H1 (cell line): ENCODE results near the gene AP3M1. TPM values are rescaled to one million over a fixed set of nuclear protein-coding genes. Genes with fewer than 3 reads are reported as not detected.
A peak's percentile ranks its signal among the peaks of the same experiment; 100 is the strongest.

Source experiments
- CTCF ChIA-PET: fragments of 300-600 bp; sonication (Branson Sonifier 250); formaldehyde crosslinking; loops from one replicate; lab custom pipeline; 2021; ENCODE audit not compliant: partially characterized antibody; lab: Charles Lee
- POLR2A ChIA-PET: fragments of 300-600 bp; sonication (Branson Sonifier 250); formaldehyde crosslinking; loops from one replicate; lab custom pipeline; 2021; ENCODE audit warnings: inconsistent platforms; ENCODE audit not compliant: partially characterized antibody; lab: Charles Lee
- DNase-seq, 2 experiments: peaks; one replicate each; pipeline versions ENCODE4 v3.0.0 to v3.0.0-alpha.2; 2010 to 2022; ENCODE audit warnings: low spot score in 2 of 2, low read depth in 1 of 2, mixed read lengths in 1 of 2
- FAIRE-seq: peaks from 2 replicates; lab custom pipeline; 2011; peaks lifted over from hg19 to GRCh38; lab: Jason Lieb, UNC
- H2AFZ ChIP-seq: 2 replicates; pipeline ENCODE4 v1.8.1; 2012; ENCODE audit warnings: low read length, inconsistent platforms
- H2AK5ac ChIP-seq: 2 replicates; pipeline ENCODE4 v1.6.1; 2013; ENCODE audit warnings: low read depth, low read length
- H2BK120ac ChIP-seq: replicated peaks from 2 replicates; pipeline ENCODE3; 2013; ENCODE audit warnings: low read depth, low read length, inconsistent platforms
- H2BK12ac ChIP-seq: 2 replicates; pipeline ENCODE4 v1.6.1; 2013; ENCODE audit warnings: low read depth, low read length
- H2BK15ac ChIP-seq: 2 replicates; pipeline ENCODE4 v1.6.1; 2013; ENCODE audit warnings: low read length
- H2BK20ac ChIP-seq: 2 replicates; pipeline ENCODE4 v1.6.1; 2013; ENCODE audit warnings: low read length
- H2BK5ac ChIP-seq: 2 replicates; pipeline ENCODE4 v1.6.1; 2013; ENCODE audit warnings: low read depth, low read length
- H3K14ac ChIP-seq: 2 replicates; pipeline ENCODE4 v1.6.1; 2013; ENCODE audit warnings: inconsistent platforms; ENCODE audit not compliant: insufficient read length
- H3K18ac ChIP-seq: 2 replicates; pipeline ENCODE4 v1.6.1; 2013; ENCODE audit warnings: low read length; ENCODE audit errors: extremely low read depth
- H3K23ac ChIP-seq: 2 replicates; pipeline ENCODE4 v1.6.1; 2013; ENCODE audit warnings: inconsistent platforms; ENCODE audit not compliant: insufficient read length
- H3K23me2 ChIP-seq: 2 replicates; pipeline ENCODE4 v1.6.1; 2013; ENCODE audit warnings: low read depth, low read length
- H3K27ac ChIP-seq: 2 replicates; pipeline ENCODE4 v1.6.1; 2011; ENCODE audit warnings: low read depth, low read length, inconsistent platforms
- H3K27me3 ChIP-seq, 4 experiments: replicated peaks in 1 of 4; 1 replicate in 1 of 4; 2 replicates in 3 of 4; pipeline versions ENCODE4 v1.6.1 to v1.8.1; 2011 to 2013; ENCODE audit warnings: low read length in 3 of 4, mild to moderate bottlenecking in 3 of 4, inconsistent platforms in 2 of 4, mixed read lengths in 2 of 4, moderate library complexity in 1 of 4; ENCODE audit not compliant: control insufficient read depth in 3 of 4, insufficient read depth in 3 of 4; ENCODE audit errors: extremely low read depth in 1 of 4
- H3K36me3 ChIP-seq, 4 experiments: 2 replicates each; pipeline versions ENCODE4 v1.6.1 to v1.8.1; 2011 to 2013; ENCODE audit warnings: mild to moderate bottlenecking in 4 of 4, low read length in 3 of 4, moderate library complexity in 2 of 4, control low read depth in 1 of 4, inconsistent platforms in 1 of 4; ENCODE audit not compliant: insufficient read depth in 4 of 4, control insufficient read depth in 2 of 4
- H3K4ac ChIP-seq: replicated peaks from 2 replicates; pipeline ENCODE3; 2013; ENCODE audit warnings: low read length, low read depth, mixed read lengths, inconsistent platforms; ENCODE audit not compliant: insufficient read length
- H3K4me1 ChIP-seq, 4 experiments: replicated peaks in 1 of 4; 1 replicate in 1 of 4; 2 replicates in 3 of 4; pipeline versions ENCODE4 v1.6.1 to v1.8.1; 2011 to 2013; ENCODE audit warnings: low read length in 3 of 4, inconsistent platforms in 2 of 4, mixed read lengths in 1 of 4; ENCODE audit not compliant: insufficient read depth in 4 of 4, control insufficient read depth in 3 of 4
- H3K4me2 ChIP-seq, 2 experiments: 2 replicates each; pipeline versions ENCODE4 v1.6.1 to v1.8.1; 2011 to 2013; ENCODE audit warnings: low read depth in 2 of 2, low read length in 2 of 2, control low read depth in 1 of 2, inconsistent platforms in 1 of 2, mild to moderate bottlenecking in 1 of 2; ENCODE audit not compliant: insufficient read depth in 1 of 2
- H3K4me3 ChIP-seq, 4 experiments: fragments of 200-600, 300-600 bp in 1 of 4; sonication (generic), shearing (Covaris generic), sonication (Bioruptor Twin) in 1 of 4; 2 replicates each; pipeline versions ENCODE4 v1.5.1 to v1.8.1; 2011 to 2016; ENCODE audit warnings: low read length in 4 of 4, low read depth in 3 of 4, control low read depth in 2 of 4, inconsistent platforms in 2 of 4, mild to moderate bottlenecking in 2 of 4, mixed read lengths in 1 of 4, moderate library complexity in 1 of 4; ENCODE audit not compliant: insufficient read depth in 2 of 4; ENCODE audit errors: extremely low read depth in 1 of 4
- H3K56ac ChIP-seq: replicated peaks from 2 replicates; pipeline ENCODE3; 2013; ENCODE audit warnings: low read depth, mild to moderate bottlenecking, mixed read lengths, low read length, inconsistent platforms; ENCODE audit not compliant: insufficient read length
- H3K79me1 ChIP-seq: 2 replicates; pipeline ENCODE4 v1.6.1; 2013; ENCODE audit warnings: low read depth, low read length, control low read depth
- H3K79me2 ChIP-seq, 2 experiments: 2 replicates each; pipeline versions ENCODE4 v1.6.1 to v1.8.1; 2012 to 2013; ENCODE audit warnings: low read length in 2 of 2, mild to moderate bottlenecking in 2 of 2, inconsistent platforms in 1 of 2; ENCODE audit not compliant: insufficient read depth in 2 of 2, control insufficient read depth in 1 of 2
- H3K9ac ChIP-seq, 4 experiments: replicated peaks in 1 of 4; 1 replicate in 1 of 4; 2 replicates in 3 of 4; pipeline versions ENCODE4 v1.6.1 to v1.8.1; 2011 to 2013; ENCODE audit warnings: low read depth in 3 of 4, low read length in 3 of 4, control low read depth in 2 of 4, mild to moderate bottlenecking in 2 of 4, moderate library complexity in 2 of 4, inconsistent platforms in 1 of 4; ENCODE audit errors: extremely low read depth in 1 of 4
- H3K9me3 ChIP-seq, 2 experiments: 2 replicates each; pipeline versions ENCODE4 v1.6.1 to v1.8.1; 2012 to 2013; ENCODE audit warnings: mild to moderate bottlenecking in 2 of 2, moderate library complexity in 2 of 2, control low read depth in 1 of 2, inconsistent platforms in 1 of 2, low read depth in 1 of 2, low read length in 1 of 2, mixed read lengths in 1 of 2; ENCODE audit not compliant: insufficient read depth in 2 of 2
- H4K20me1 ChIP-seq, 2 experiments: replicated peaks in 1 of 2; 2 replicates each; pipeline versions ENCODE3 to v1.8.1; 2011 to 2013; ENCODE audit warnings: inconsistent platforms in 2 of 2, low read length in 2 of 2, mild to moderate bottlenecking in 1 of 2; ENCODE audit not compliant: insufficient read depth in 2 of 2, control insufficient read depth in 1 of 2
- H4K5ac ChIP-seq: 2 replicates; pipeline ENCODE4 v1.6.1; 2013; ENCODE audit warnings: low read length, low read depth, mixed read lengths, inconsistent platforms; ENCODE audit not compliant: insufficient read length
- H4K8ac ChIP-seq: 2 replicates; pipeline ENCODE4 v1.8.0; 2013; ENCODE audit warnings: mild to moderate bottlenecking, moderate library complexity, low read length, inconsistent platforms; ENCODE audit not compliant: insufficient read depth; ENCODE audit errors: extremely low read depth
- H4K91ac ChIP-seq: replicated peaks from 2 replicates; pipeline ENCODE3; 2013; ENCODE audit warnings: low read length, mixed read lengths, inconsistent platforms; ENCODE audit not compliant: insufficient read length
- MAFK ChIP-seq: IDR thresholded peaks from 2 replicates; pipeline ENCODE4 v1.6.1; 2012; ENCODE audit warnings: low read depth, mild to moderate bottlenecking, improper control_type of control experiment, low read length
- POLR2A ChIP-seq, 2 experiments: IDR thresholded peaks; 1 replicate in 1 of 2; 2 replicates in 1 of 2; pipeline ENCODE4 v1.6.1; 2011; ENCODE audit warnings: low read depth in 2 of 2, low read length in 2 of 2, mild to moderate bottlenecking in 2 of 2; ENCODE audit errors: control extremely low read depth in 1 of 2
- WGBS, 2 experiments: shearing (Covaris generic) in 1 of 2; methylation state at CpG; one replicate each; pipeline versions ENCODE4 v1.1.6 to v1.1.7; 2013 to 2015; ENCODE audit warnings: low lambda C conversion rate in 2 of 2, mixed read lengths in 2 of 2, inconsistent platforms in 1 of 2, low coverage in 1 of 2, missing lambda C conversion rate in 1 of 2; ENCODE audit not compliant: insufficient replicate concordance in 2 of 2, insufficient coverage in 1 of 2, insufficient read length in 1 of 2; ENCODE audit errors: extremely low coverage in 1 of 2, missing lambda C conversion rate in 1 of 2; 5-methylcytosine and 5-hydroxymethylcytosine counted together
- polyA plus RNA-seq, 7 experiments: library from polyadenylated mRNA; depleted of rRNA in 3 of 7; stranded (reverse) in 5 of 7; unstranded in 2 of 7; fragments of >200 nt in 5 of 7; fragments of 200-250 nt in 2 of 7; gene quantifications; 1 replicate in 5 of 7; 2 replicates in 1 of 7; 4 replicates in 1 of 7; pipeline versions ENCODE4 v1.2.1 to v1.2.3, GENCODE V29; 2011 to 2013; ENCODE audit warnings: missing spikeins in 2 of 7, mixed read lengths in 2 of 7
- total RNA-seq: library from RNA; stranded (reverse); fragmentation: NEBNext Ultra II Directional; extraction: Animal tissue kit (Norgen Biotek cat#: 25700); gene quantifications from 2 replicates; pipeline ENCODE4 v1.2.1, GENCODE V29; 2021

Gene AP3M1
- total and polyA plus RNA-seq, 2 of the 8 experiments (the other 6 are each of a cell fraction or from before 2014, with no cell fraction given): 23.9 to 38.9 TPM

DNA sequence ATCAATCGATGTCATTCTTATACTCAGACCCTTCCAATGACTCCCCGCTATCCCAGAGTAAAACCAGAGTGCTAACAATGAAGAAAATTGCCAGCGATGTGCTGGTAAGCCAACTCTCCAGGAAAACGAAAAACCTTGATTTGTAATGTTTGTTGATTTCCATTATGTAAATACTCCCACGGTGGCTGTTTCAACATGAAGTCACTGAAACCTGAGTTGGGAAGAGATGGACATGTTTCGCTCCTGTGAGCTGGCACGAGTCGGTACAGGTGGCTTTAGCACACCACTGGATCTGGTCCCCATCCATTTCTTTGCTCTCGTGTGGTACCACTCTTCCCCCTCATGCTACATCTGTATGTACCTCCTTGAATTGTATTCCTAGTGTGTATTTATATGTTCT lies 52.9 kb downstream of the AP3M1 start:
- Histone ChIP-seq H3K36me3 (peaks cover 45 to 86% (median 79%) of the 10 kb centered on the region in 4 experiments), H3K4ac (no peak overlapping the region), H3K4me2 (no peak overlapping the region), H2AFZ (no peak overlapping the region), H2BK5ac (no peak overlapping the region), H3K9ac (no peak overlapping the region), H2AK5ac (no peak overlapping the region), H3K23me2 (no peaks in the 10 kb centered on the region), H3K56ac (no peak overlapping the region), H2BK12ac (no peak overlapping the region), H3K9me3 (no peaks in the 10 kb centered on the region), H3K14ac (no peak overlapping the region), H4K8ac (no peak overlapping the region), H3K4me1 (no peaks in the 10 kb centered on the region), H3K79me2 (no peaks in the 10 kb centered on the region), H3K18ac (no peak overlapping the region), H3K27ac (no peak overlapping the region), H3K27me3 (no peaks in the 10 kb centered on the region), H3K23ac (no peak overlapping the region), H4K5ac (no peak overlapping the region), H3K79me1 (no peaks in the 10 kb centered on the region), H2BK15ac (no peak overlapping the region), H3K4me3 (no peak overlapping the region), H2BK20ac (no peak overlapping the region), H4K20me1 (peaks cover 0 to 2% of the 10 kb centered on the region in 2 experiments), H4K91ac (no peak overlapping the region), H2BK120ac (no peak overlapping the region)
- CTCF ChIA-PET: interaction anchor here (1.3 to 1.8 kb wide), 2 partner anchors 12 to 14 kb away, joined by 5 to 10 read pairs; no protein-coding TSS in a partner anchor
- DNase-seq: no peak
- POLR2A ChIA-PET: interaction anchor here (2.7 to 4.1 kb wide), 2 partner anchors 9 to 14 kb away, joined by 6 to 11 read pairs; no protein-coding TSS in a partner anchor
- FAIRE-seq: no peak
- WGBS, 2 experiments: 95% methylated on average over 9 of the region's 9 CpGs; no CpG with 5 or more reads in 1 of the 2 experiments
- TF ChIP-seq POLR2A (IDR thresholded peaks at IDR 0.05; ENCODE audit: control extremely low read depth in 1 of 2, low read depth in 2 of 2, low read length in 2 of 2): peak in 1 of 2 experiments; percentile 49; a peak in 1 of 3 replicates
- TF ChIP-seq MAFK: no peak
